Prostate gland (tissue), 2 donors: Measurements from ENCODE around the gene NUDT22. TPM values are rescaled to one million over a fixed set of nuclear protein-coding genes. Genes with fewer than 3 reads are reported as not detected.

Source experiments
- DNase-seq: peaks from one replicate; pipeline ENCODE4 v3.0.0-alpha.2; 2019; ENCODE audit warnings: low spot score
- H3K27ac ChIP-seq, 2 donors: fragments of 200-600 bp; sonication (generic); 2 replicates each; pipeline ENCODE4 v1.5.1; 2017 to 2019
- H3K27me3 ChIP-seq: fragments of 200-600 bp; sonication (generic); replicated peaks from 2 replicates; pipeline ENCODE4 v1.5.1; 2019; ENCODE audit not compliant: insufficient read depth
- H3K36me3 ChIP-seq, 2 donors: fragments of 200-600 bp; sonication (generic); 1 replicate in 1 of 2; 2 replicates in 1 of 2; pipeline versions ENCODE4 v1.5.1 to v1.8.1; 2017 to 2019
- H3K4me1 ChIP-seq: fragments of 200-600 bp; sonication (generic); replicated peaks from 2 replicates; pipeline ENCODE4 v1.5.1; 2019
- H3K4me3 ChIP-seq, 2 donors: fragments of 200-600 bp; sonication (generic); 2 replicates each; pipeline ENCODE4 v1.5.1; 2017 to 2019
- H3K9me3 ChIP-seq: fragments of 200-600 bp; sonication (generic); 2 replicates; pipeline ENCODE4 v1.5.1; 2017
- POLR2A ChIP-seq: fragments of 450-650 bp; IDR thresholded peaks from one replicate; pipeline ENCODE4 v1.6.1; 2016; ENCODE audit warnings: antibody characterized with exemption, mild to moderate bottlenecking
- POLR2AphosphoS5 ChIP-seq: sonication (generic); formaldehyde crosslinking; IDR thresholded peaks from one replicate; pipeline ENCODE4 v1.6.1; 2017; ENCODE audit warnings: antibody characterized with exemption
- WGBS: methylation state at CpG from one replicate; pipeline ENCODE4 v1.1.5; 2018; 5-methylcytosine and 5-hydroxymethylcytosine counted together
- intact Hi-C: fragments of 100-400 bp; cut with DNase I; formaldehyde crosslinking; loops from one replicate; pipeline ENCODE4 v1.14.2; 2022
- total RNA-seq, 2 donors: library from RNA; depleted of rRNA; stranded (reverse); fragments of >200 nt; gene quantifications; one replicate each; pipeline ENCODE4 v1.1.0, GENCODE V29; 2016
- TF ChIP-seq, protein P1 (sequence below), 4 experiments: fragments of 200-600 bp in 2 of 4; fragments of 450-650 bp in 2 of 4; sonication (generic) in 2 of 4; IDR thresholded peaks; 1 replicate in 3 of 4; 2 replicates in 1 of 4; pipeline ENCODE4 v1.5.1; 2016 to 2019; ENCODE audit warnings: antibody characterized with exemption in 4 of 4, mild to moderate bottlenecking in 2 of 4, moderate library complexity in 2 of 4

Gene NUDT22
- total RNA-seq, 2 donors from 2014 or later, result 89.5 to 90.8 TPM

DNA sequence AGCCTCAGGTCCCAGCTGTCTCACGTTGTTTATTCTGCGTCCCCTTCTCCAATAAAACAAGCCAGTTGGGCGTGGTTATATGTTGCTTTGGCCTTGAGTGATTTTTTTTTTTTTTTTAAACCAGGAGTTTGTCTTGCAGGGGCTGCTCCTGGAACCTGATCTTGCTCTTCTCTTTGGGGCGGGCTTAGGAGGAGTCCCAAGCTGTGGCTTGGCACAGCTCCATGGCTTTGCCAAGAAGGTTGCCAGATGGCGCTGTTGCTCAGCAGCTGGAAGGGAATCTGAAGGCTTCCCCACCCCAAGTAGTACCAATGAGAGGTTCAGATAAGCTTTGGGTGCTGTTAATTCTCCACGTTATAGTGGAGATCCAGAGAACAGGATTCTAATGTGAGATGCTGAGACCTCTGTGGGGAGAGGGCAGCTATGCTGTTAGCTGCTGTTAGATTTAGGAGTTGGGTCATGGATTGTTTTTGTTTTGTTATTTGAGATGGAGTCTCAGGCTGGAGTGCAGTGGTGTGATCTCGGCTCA is 21.5 kb upstream of the NUDT22 start:
- 16% methylated on average over 7 of the region's 7 CpGs for WGBS
- H3K4me1 ChIP-seq, result no peaks in the 10 kb centered on the region
- no peaks in the 10 kb centered on the region for H3K27me3 ChIP-seq
- H3K36me3 ChIP-seq, result peaks cover 5 to 17% of the 10 kb centered on the region in 2 donors
- intact Hi-C loops, result no loop called here
- H3K4me3 ChIP-seq, result no peak overlapping the region
- peak; percentile 94 for DNase-seq
- no peaks in the 10 kb centered on the region for H3K9me3 ChIP-seq
- TF ChIP-seq POLR2AphosphoS5 (peak; percentile 90), POLR2A (no peak)
- TF ChIP-seq, protein P1, sequence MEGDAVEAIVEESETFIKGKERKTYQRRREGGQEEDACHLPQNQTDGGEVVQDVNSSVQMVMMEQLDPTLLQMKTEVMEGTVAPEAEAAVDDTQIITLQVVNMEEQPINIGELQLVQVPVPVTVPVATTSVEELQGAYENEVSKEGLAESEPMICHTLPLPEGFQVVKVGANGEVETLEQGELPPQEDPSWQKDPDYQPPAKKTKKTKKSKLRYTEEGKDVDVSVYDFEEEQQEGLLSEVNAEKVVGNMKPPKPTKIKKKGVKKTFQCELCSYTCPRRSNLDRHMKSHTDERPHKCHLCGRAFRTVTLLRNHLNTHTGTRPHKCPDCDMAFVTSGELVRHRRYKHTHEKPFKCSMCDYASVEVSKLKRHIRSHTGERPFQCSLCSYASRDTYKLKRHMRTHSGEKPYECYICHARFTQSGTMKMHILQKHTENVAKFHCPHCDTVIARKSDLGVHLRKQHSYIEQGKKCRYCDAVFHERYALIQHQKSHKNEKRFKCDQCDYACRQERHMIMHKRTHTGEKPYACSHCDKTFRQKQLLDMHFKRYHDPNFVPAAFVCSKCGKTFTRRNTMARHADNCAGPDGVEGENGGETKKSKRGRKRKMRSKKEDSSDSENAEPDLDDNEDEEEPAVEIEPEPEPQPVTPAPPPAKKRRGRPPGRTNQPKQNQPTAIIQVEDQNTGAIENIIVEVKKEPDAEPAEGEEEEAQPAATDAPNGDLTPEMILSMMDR (IDR thresholded peaks at IDR 0.05), result peak; percentile 24 to 90 (median 76)
- H3K27ac ChIP-seq, result peak overlapping the region in 1 of 2 donors; percentile 16

DNA sequence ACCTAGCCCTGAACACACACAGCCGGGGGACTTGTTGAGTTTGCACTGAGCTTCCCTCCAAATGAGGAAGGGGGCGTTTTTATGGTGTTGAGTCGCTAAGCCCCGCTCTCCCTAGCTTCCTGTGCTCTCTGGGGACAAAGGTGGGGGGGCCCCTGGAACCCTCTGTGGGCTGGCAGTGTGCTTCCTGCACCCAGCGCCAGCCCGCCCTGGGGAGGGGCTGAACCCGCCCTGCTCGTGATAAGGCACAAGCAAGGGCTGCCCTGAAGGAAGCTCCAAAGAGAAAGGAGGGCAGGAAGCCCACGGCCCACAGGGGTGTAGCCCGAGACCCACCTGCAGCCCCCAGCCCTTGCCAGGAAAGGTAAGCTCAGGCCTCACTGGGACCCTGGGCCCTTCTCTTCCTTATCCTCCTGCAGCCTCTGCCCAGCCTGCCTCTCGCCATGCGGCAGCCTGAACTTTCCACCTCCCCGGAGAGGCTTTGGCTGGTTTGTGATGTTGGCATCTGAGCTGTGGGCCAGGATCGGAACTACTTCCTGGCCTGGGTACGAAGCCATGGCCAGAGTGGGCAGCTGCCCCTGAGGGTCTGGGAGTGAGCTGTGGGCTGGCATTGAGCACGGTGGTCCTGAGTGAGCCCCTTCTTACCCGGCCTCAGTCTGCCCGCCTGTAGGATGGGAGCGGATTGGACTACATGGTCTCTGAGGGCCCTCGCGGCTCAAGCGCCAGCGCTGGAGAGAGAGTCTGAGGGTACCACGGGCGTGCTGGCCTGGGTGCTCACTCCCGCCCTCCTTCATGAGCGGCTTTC is 19.4 kb upstream of the NUDT22 start, which contains the start of gene FERMT3:
TSS of gene FERMT3 (plus strand) at position 265 of the 799 bp plus-strand sequence. CDS start 644 bp downstream, outside the sequence.
- H3K27ac ChIP-seq, result peak within 1 kb of the TSS; percentile 24 to 43
- peak within 1 kb of the TSS; percentile 10 to 19 for H3K4me3 ChIP-seq
- no peak for DNase-seq
- WGBS, result 80% methylated on average over 27 of the region's 27 CpGs
- no peaks in the 10 kb centered on the region for H3K27me3 ChIP-seq
- no peak for TF ChIP-seq POLR2AphosphoS5
- TF ChIP-seq POLR2A, result no peak
- TF ChIP-seq, protein P1 (IDR thresholded peaks at IDR 0.05), result no peak
- intact Hi-C loops, result loop anchor here (5.0 kb wide), 1 partner anchor 96 kb away; the partner anchor contains the start of gene CATSPERZ
- H3K36me3 ChIP-seq, result peaks cover 5 to 8% of the 10 kb centered on the region in 2 donors
- no peaks in the 10 kb centered on the region for H3K9me3 ChIP-seq
- no peaks in the 10 kb centered on the region for H3K4me1 ChIP-seq

DNA sequence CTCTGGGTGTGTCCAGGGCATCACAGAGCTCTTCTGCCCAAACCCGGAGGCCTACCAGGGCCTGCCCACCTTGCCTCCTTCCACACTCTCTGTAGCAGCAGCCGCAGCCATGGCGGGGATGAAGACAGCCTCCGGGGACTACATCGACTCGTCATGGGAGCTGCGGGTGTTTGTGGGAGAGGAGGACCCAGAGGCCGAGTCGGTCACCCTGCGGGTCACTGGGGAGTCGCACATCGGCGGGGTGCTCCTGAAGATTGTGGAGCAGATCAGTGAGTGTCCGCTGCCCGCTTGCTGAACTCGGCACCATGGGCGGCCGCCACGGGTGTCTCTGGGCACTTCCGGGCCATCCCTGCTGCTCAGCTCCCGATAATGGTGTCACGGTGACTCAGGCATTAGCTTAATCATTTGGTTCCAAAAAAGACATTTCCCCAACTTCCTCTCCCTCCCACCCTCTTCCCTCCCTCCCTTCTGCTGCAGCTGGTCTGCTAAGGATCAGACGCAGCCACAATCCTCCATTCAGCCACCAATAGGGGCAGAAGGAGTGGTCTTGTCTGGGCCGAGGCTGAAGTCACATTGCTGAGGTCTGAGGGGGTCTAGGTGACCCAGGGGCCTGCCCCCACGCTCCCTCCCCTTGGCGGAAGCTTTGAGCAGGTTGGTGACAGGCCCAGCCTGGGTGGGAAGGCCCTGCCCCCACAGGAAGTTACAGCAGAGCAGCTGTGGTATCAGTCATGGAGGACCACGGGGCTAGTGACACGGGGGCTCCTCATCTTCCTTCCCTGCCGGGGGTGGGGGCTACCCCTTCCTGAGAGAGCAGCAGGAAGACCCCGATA is 18.6 kb upstream of the NUDT22 start:
- DNase-seq, result no peak
- intact Hi-C loops, result loop anchor here (5.0 kb wide), 1 partner anchor 95 kb away; the partner anchor contains the start of gene CATSPERZ
- H3K4me3 ChIP-seq, result peak overlapping the region; percentile 10 to 19
- WGBS, result 75% methylated on average over 28 of the region's 30 CpGs
- no peaks in the 10 kb centered on the region for H3K27me3 ChIP-seq
- peak overlapping the region; percentile 43 to 61 for H3K27ac ChIP-seq
- peaks cover 5 to 8% of the 10 kb centered on the region in 2 donors for H3K36me3 ChIP-seq
- no peaks in the 10 kb centered on the region for H3K4me1 ChIP-seq
- TF ChIP-seq POLR2A (no peak), POLR2AphosphoS5 (no peak)
- TF ChIP-seq, protein P1 (IDR thresholded peaks at IDR 0.05), result no peak
- H3K9me3 ChIP-seq, result no peaks in the 10 kb centered on the region

DNA sequence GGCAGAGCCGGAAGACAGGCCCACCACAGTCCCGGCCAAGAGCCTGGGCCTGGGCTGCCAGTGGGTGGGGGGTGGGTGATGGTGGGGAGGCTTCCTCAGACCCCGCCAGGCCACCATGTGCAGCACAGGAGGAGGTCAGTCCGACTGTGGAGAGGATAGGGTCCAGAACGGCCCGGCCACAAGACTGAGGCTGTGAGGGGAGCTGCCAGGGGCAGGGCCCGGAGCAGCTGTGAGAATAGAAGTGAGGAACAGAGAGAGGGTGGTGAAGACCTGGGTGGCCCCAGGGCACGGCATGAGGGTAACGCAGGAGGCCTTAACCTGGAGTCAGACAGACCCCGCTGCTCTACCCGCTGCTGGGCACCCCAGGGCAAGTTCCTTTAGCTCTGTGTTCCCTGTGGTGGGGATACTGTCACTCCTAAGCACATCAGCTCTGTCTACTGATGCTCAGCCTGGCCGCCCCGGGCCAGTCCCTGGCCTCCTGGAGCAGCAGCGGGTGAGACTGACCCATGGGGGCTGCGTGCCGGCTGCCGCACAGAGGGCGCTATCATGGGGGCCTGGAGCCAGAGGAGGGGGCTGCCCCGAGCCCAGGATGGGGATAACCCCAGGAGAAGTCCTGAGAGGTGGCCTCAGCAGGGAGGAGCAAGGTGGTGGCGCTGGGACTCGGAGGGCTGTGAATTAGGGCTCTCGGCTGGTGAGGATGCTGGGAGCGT is 17.8 kb upstream of the NUDT22 start:
- H3K27ac ChIP-seq, result peak overlapping the region; percentile 43 to 61
- no peak for TF ChIP-seq POLR2A
- TF ChIP-seq POLR2AphosphoS5, result no peak
- TF ChIP-seq, protein P1 (IDR thresholded peaks at IDR 0.05), result no peak
- H3K9me3 ChIP-seq, result no peaks in the 10 kb centered on the region
- DNase-seq, result no peak
- no peaks in the 10 kb centered on the region for H3K27me3 ChIP-seq
- H3K36me3 ChIP-seq, result peaks cover 5% of the 10 kb centered on the region in 2 donors
- H3K4me3 ChIP-seq, result no peak overlapping the region
- intact Hi-C loops, result loop anchor here (5.0 kb wide), 1 partner anchor 94 kb away; the partner anchor contains the start of gene CATSPERZ
- no peaks in the 10 kb centered on the region for H3K4me1 ChIP-seq
- WGBS, result 87% methylated on average over 23 of the region's 23 CpGs
